Activated CD8-positive, alpha-beta memory T cell treated with anti-CD3 and anti-CD28 coated beads, Interleukin-2, amount 10 ng/mL, durations not matched to agents 7 days and 5 days (primary cell): Measurements from ENCODE around the gene RAB36. TPM values are rescaled to one million over a fixed set of nuclear protein-coding genes. Genes with fewer than 3 reads are reported as not detected.

Source experiments
- ATAC-seq: fragments of 150-1000 bp; cut with Tn5 transposase; one replicate; pipeline ENCODE4 v1.10.0; 2021; ENCODE audit warnings: moderate library complexity
- CTCF ChIA-PET: fragments of 350-600 bp; sonication (Branson Sonifier 250); formaldehyde crosslinking; loops from one replicate; lab custom pipeline; 2021; ENCODE audit warnings: antibody characterized with exemption; lab: Charles Lee
- DNase-seq: peaks from one replicate; pipeline ENCODE4 v3.0.0-alpha.2; 2020
- H3K27ac Mint-ChIP-seq: one replicate; pipeline ENCODE4 v1.8.0; 2021; ENCODE audit warnings: mild to moderate bottlenecking, mixed read lengths
- H3K27me3 Mint-ChIP-seq: one replicate; pipeline ENCODE4 v1.8.0; 2021; ENCODE audit warnings: mixed read lengths
- H3K36me3 Mint-ChIP-seq: one replicate; pipeline ENCODE4 v1.8.0; 2021; ENCODE audit warnings: mild to moderate bottlenecking, mixed read lengths
- H3K4me1 Mint-ChIP-seq: one replicate; pipeline ENCODE4 v1.8.0; 2021; ENCODE audit warnings: mixed read lengths
- H3K4me3 Mint-ChIP-seq: one replicate; pipeline ENCODE4 v1.8.0; 2021; ENCODE audit warnings: mild to moderate bottlenecking, moderate library complexity, mixed read lengths
- H3K9me3 Mint-ChIP-seq: one replicate; pipeline ENCODE4 v1.8.0; 2022; ENCODE audit warnings: low read depth, mixed read lengths
- total RNA-seq, 2 experiments: library from RNA; stranded (reverse); gene quantifications; one replicate each; pipeline ENCODE4 v1.2.3, GENCODE V29; 2021

Gene RAB36
- total RNA-seq, 2 experiments from 2014 or later = 0.26 to 0.37 TPM

- DNase-seq = no peak
- no peaks in the 10 kb centered on the region for H3K36me3 Mint-ChIP-seq
- H3K9me3 Mint-ChIP-seq = no peaks in the 10 kb centered on the region
- no peak overlapping the region for H3K27ac Mint-ChIP-seq
- H3K27me3 Mint-ChIP-seq = no peaks in the 10 kb centered on the region
- no peak for ATAC-seq
- CTCF ChIA-PET = no interaction called here
- H3K4me3 Mint-ChIP-seq = no peak overlapping the region
- H3K4me1 Mint-ChIP-seq = peaks cover 25% of the 10 kb centered on the region
Observed at GRCh38 chr22:23212061-23213021, 67.1 kb downstream of the RAB36 start.

DNA sequence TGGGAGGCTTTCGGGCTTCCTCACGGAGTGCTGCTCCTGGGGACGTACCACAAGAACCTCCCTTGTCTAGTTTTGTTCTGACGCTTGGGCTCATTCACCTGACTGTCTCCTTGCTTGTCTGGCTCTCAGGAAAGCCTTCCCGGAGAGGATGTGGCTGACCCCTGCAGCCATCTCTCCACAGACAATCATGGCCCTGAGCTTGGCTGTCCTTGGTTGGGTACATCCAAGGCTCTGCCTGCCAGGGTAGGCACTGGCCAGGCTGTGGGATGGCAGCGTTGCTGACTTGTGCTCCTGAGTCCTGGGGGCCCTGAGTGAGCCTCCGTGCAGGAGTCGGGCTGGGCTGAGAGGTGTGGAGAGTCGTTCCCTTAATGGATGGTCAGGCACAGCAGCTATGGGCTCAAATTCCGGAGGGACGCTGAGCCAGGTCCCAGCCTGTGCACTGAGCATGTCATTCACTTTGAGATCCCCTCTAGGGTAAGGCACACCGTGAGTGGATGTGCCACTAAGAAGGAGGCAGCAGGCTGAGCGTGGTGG, 67.8 kb downstream of the RAB36 start:
- CTCF ChIA-PET = no interaction called here
- no peak overlapping the region for H3K4me3 Mint-ChIP-seq
- ATAC-seq (no peak), DNase-seq (no peak)
- H3K27ac Mint-ChIP-seq = no peak overlapping the region
- no peaks in the 10 kb centered on the region for H3K36me3 Mint-ChIP-seq
- H3K4me1 Mint-ChIP-seq = peaks cover 28% of the 10 kb centered on the region
- no peaks in the 10 kb centered on the region for H3K27me3 Mint-ChIP-seq
- H3K9me3 Mint-ChIP-seq = no peaks in the 10 kb centered on the region

DNA sequence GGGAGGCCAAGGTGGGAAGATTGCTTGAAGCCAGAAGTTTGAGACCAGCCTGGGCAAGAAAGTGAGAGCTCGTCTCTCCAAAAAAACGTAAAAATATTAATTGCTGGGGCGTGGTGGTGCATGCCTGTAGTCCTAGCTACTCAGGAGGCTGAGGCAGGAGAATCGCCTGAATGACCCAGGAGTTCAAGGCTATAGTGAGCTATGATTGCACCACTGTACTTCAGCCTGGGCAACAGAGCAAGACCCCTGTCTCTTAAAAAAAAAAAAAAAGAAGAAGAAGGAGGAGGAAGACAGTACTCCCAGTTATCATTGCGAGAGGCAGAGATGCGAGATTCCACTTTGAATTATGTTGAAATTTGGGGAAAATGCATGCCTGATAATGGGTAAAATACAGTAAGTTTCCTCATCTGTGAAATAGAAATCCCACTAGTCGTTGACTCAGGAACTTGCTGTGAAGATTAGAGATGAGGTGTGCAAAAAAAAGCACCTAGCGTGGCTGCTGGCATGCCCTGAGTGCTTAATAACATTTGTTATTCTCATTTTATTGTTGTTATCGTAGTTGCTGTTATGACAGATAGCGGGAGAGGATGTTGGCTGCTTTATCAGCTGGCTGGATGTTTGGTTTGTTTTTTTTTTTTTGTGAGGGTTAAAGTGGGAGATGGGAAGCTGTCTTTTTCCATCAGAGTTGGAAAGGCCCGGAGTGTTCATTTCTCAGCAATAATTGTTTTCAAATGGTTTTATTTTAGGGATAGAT, 68.5 kb downstream of the RAB36 start:
- Mint-ChIP-seq H3K36me3 (no peaks in the 10 kb centered on the region), H3K4me1 (peaks cover 33% of the 10 kb centered on the region), H3K27me3 (no peaks in the 10 kb centered on the region), H3K4me3 (no peak overlapping the region), H3K27ac (no peak overlapping the region), H3K9me3 (no peaks in the 10 kb centered on the region)
- no peak for ATAC-seq
- CTCF ChIA-PET = no interaction called here
- DNase-seq = no peak

Other genes with a start within 250 kb of the RAB36 start
- under 1 TPM in 1 of 2 experiments, not detected in 1; 0.12 TPM for gene GNAZ, start 75.0 kb upstream of the RAB36 start, total RNA-seq
- gene RSPH14, start 3.5 kb upstream of the RAB36 start, total RNA-seq = not detected
- 10 to 100 TPM; 20.6 to 40.2 TPM for gene BCR, start 35.0 kb downstream of the RAB36 start, total RNA-seq